GM12878 (cell line): Measurements from ENCODE around the gene STX10. TPM values are rescaled to one million over a fixed set of nuclear protein-coding genes. Genes with fewer than 3 reads are reported as not detected.
A peak's percentile ranks its signal among the peaks of the same experiment; 100 is the strongest.

Experiments
- BCL3 ChIP-seq: IDR thresholded peaks from 2 replicates; pipeline ENCODE4 v1.6.1; 2011; ENCODE audit warnings: borderline replicate concordance, low read depth, mild to moderate bottlenecking, moderate library complexity, low read length; ENCODE audit not compliant: insufficient read depth, poor library complexity, severe bottlenecking
- EED ChIP-seq: sonication (generic); IDR thresholded peaks from 2 replicates; pipeline ENCODE4 v1.6.1; 2016; ENCODE audit warnings: antibody characterized with exemption, low read depth
- HCFC1 ChIP-seq: fragments of 150-350 bp; IDR thresholded peaks from 2 replicates; pipeline ENCODE4 v1.6.1; 2014; ENCODE audit warnings: low read length
- RELA ChIP-seq: fragments of 450-650 bp; IDR thresholded peaks from 2 replicates; pipeline ENCODE4 v1.8.0; 2014; ENCODE audit warnings: borderline replicate concordance; ENCODE audit not compliant: partially characterized antibody
- SRF ChIP-seq, 2 experiments: IDR thresholded peaks; 2 replicates each; pipeline ENCODE4 v1.6.1; 2011; ENCODE audit warnings: low read depth in 2 of 2, low read length in 2 of 2, mild to moderate bottlenecking in 1 of 2, moderate library complexity in 1 of 2
- TCF7 ChIP-seq: IDR thresholded peaks from 2 replicates; pipeline ENCODE4 v1.6.1; 2014; ENCODE audit warnings: antibody characterized with exemption, borderline replicate concordance
- ZBTB40 ChIP-seq: fragments of 450-650 bp; IDR thresholded peaks from 2 replicates; pipeline ENCODE4 v1.6.1; 2016; ENCODE audit warnings: mild to moderate bottlenecking, moderate library complexity, borderline replicate concordance
- ZNF24 ChIP-seq: fragments of 450-650 bp; IDR thresholded peaks from 2 replicates; pipeline ENCODE4 v1.6.1; 2017; ENCODE audit warnings: antibody characterized with exemption, mild to moderate bottlenecking
- polyA plus RNA-seq, 11 experiments: library from polyadenylated mRNA; depleted of rRNA in 4 of 11; unstranded in 6 of 11; stranded (reverse) in 5 of 11; fragments of >200 nt; fragmentation: Nextera tagmentation in 4 of 11; fragmentation: Illumina TruSeq in 1 of 11; extraction: Ambion mirVana in 4 of 11; extraction: Trizol in 1 of 11; gene quantifications; 1 replicate in 1 of 11; 2 replicates in 10 of 11; pipeline versions ENCODE4 v1.2.1 to v1.2.3, GENCODE V29; 2011 to 2016; ENCODE audit warnings: inconsistent platforms in 2 of 11, missing spikeins in 2 of 11, low read depth in 1 of 11
- total RNA-seq, 4 experiments: library from RNA; depleted of rRNA in 3 of 4; stranded (reverse); fragments of >200 nt in 3 of 4; fragmentation: Illumina TruSeq in 1 of 4; extraction: Trizol in 1 of 4; gene quantifications; 2 replicates each; pipeline versions ENCODE4 v1.2.1 to v1.2.3, GENCODE V29; 2013 to 2021
- TF ChIP-seq, protein P1 (sequence below): IDR thresholded peaks from 2 replicates; pipeline ENCODE4 v1.6.1; 2012; ENCODE audit warnings: low read depth, low read length, improper control_type of control experiment

Gene STX10
- total and polyA plus RNA-seq, 10 of the 15 experiments (the other 5 are each of a cell fraction or from before 2014, with no cell fraction given), result 0.56 to 76.1 (median 47.6) TPM

DNA sequence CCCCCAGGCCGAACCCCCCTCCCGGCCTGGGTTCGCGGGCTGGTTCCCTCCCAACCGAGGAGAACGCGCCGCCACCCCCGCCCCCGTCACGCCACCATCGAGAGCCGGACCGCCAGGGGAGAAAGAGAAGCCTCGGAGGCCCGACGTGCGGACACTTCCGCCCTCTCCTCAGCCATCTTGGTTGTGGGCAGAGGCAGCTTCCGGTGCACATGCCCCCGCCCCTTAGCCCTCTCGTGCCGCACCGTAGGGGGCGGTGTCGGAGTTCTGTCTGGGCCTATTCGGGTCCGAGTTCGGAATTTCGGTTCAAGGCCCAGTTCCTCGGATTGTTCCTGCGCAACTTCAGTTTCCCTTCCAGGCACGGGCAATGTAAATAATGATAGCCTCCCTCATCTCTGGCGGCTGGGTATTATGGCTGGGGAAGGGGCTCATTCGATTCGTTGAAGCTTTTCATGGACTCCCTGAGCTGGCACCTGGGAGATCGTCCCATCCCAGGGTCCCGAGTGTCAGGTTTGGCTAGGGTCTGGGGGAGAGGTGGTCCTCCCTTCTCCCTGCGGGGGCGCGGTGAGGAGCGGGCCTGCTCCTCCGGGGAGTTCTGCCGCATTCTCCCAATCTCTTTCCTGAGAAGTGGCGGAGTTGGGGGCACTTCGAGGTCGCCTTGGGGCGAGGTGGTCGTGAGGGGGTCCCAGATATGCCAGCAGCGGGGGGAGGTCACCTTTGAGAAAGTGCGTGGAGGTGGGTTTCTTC, at the start of gene STX10, which contains the start of gene IER2 (continued):
- TF ChIP-seq ZBTB40 (peak; percentile 94), BCL3 (no peak), RELA (peak; percentile 40), ZNF24 (0 out of 2 replicates have a peak, but pooled peaks have one; percentile 36), HCFC1 (peak; percentile 88), EED (peak; percentile 38; the same call in 1 of the 2 replicates), SRF (IDR thresholded peaks at IDR 0.05; ENCODE audit: low read depth in 2 of 2, low read length in 2 of 2) (0 out of 4 replicates have a peak, but pooled peaks have one; percentile 21 to 33), TCF7 (no peak)
- TF ChIP-seq, protein P1, sequence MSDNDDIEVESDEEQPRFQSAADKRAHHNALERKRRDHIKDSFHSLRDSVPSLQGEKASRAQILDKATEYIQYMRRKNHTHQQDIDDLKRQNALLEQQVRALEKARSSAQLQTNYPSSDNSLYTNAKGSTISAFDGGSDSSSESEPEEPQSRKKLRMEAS, result peak; percentile 91; the same call in 1 of the 2 replicates
